ENCODE results near the gene KMT5C.

DNA sequence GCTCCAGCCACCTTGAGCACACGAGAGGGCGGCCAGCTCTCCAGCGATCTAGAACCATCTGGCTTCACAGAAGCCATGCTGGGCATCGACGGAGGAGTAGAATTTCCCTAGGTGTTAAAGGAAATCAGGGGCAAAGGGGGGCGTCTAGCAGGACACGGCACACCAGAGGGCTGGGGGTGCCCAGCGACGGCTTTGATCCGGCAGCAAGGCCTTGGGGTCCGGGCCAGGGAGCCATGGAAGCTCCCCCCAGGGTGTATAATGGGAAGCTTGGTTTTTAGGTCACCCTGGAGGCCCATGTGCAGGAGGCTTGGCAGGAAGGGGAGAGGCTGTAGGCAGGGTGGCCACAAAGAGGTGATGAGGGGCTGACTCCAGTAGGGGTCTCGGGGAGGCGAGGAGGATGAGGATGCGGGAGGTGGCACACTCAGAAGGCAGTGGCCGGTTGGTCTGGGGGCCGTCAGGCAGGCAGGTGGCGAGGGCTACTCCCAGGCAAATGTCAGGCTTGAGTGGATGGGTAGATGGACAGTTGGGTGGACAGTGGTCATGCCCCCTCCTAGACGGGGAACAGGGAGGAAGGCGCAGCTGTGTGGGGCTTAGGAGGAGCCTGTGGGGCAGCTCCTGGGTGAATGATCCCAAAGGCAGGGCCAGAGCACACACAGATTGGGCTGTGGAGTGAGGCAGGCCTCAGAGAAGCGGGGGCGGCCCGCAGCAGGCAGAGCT lies 5.6 kb downstream of the KMT5C start:
- TF ChIP-seq, protein P1, sequence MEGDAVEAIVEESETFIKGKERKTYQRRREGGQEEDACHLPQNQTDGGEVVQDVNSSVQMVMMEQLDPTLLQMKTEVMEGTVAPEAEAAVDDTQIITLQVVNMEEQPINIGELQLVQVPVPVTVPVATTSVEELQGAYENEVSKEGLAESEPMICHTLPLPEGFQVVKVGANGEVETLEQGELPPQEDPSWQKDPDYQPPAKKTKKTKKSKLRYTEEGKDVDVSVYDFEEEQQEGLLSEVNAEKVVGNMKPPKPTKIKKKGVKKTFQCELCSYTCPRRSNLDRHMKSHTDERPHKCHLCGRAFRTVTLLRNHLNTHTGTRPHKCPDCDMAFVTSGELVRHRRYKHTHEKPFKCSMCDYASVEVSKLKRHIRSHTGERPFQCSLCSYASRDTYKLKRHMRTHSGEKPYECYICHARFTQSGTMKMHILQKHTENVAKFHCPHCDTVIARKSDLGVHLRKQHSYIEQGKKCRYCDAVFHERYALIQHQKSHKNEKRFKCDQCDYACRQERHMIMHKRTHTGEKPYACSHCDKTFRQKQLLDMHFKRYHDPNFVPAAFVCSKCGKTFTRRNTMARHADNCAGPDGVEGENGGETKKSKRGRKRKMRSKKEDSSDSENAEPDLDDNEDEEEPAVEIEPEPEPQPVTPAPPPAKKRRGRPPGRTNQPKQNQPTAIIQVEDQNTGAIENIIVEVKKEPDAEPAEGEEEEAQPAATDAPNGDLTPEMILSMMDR (IDR thresholded peaks at IDR 0.05), result no peak
- TF ChIP-seq POLR2AphosphoS5 (IDR thresholded peaks at IDR 0.05) (no peak), POLR2A (IDR thresholded peaks at IDR 0.05) (no peak)
